ENCODE measurements around the gene FXYD4.
A peak's percentile ranks its signal among the peaks of the same experiment; 100 is the strongest.

FXYD4 gene

DNA sequence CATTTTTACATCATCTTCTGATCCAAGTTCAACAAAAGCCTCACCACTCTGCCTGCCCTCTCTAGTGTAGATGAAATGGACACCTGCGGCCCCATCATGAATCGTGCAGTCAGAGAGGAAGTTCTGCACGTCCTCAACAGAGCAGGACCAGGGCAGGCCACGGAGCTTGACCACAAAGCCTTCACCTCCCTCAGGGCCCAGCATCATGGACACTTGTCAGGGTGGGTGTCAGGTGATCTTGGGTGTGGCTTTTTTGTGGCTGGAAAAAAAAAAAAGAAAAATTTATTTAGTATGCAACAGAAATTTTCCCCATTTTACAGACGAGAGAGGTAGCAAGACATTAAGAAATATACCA is 16.2 kb downstream of the FXYD4 start:
- Histone ChIP-seq H3K4me2 (ENCODE audit: insufficient read depth, low read length, poor library complexity, severe bottlenecking) (no peak overlapping the region), H3K14ac (ENCODE audit: low read length) (no peak overlapping the region), H2AK5ac (ENCODE audit: low read depth, low read length) (no peak overlapping the region), H3K27me3 (ENCODE audit: control insufficient read depth in 3 of 3, insufficient read depth in 3 of 3, low read depth in 1 of 3, low read length in 3 of 3) (no peaks in the 10 kb centered on the region), H4K8ac (ENCODE audit: low read depth, low read length) (no peak overlapping the region), H2BK120ac (ENCODE audit: low read depth, low read length) (no peak overlapping the region), H3K18ac (ENCODE audit: low read length) (no peak overlapping the region), H2AFZ (ENCODE audit: low read length) (no peak overlapping the region), H2BK5ac (ENCODE audit: low read length) (no peak overlapping the region), H3K4ac (ENCODE audit: low read length) (no peak overlapping the region), H3K27ac (replicated peaks; ENCODE audit: low read length) (no peak overlapping the region), H2BK15ac (ENCODE audit: low read length) (no peak overlapping the region), H3K4me1 (ENCODE audit: control insufficient read depth in 2 of 2, insufficient read depth in 1 of 2, low read depth in 1 of 2, low read length in 2 of 2) (no peaks in the 10 kb centered on the region), H3K79me1 (ENCODE audit: low read depth, low read length) (peaks cover 9% of the 10 kb centered on the region), H2BK12ac (ENCODE audit: low read length) (no peak overlapping the region), H4K91ac (ENCODE audit: low read depth, low read length, poor library complexity) (no peak overlapping the region), H3K36me3 (replicated peaks in 1 of 2; ENCODE audit: control insufficient read depth in 2 of 2, insufficient read depth in 2 of 2, low read length in 2 of 2) (peaks cover 36 to 82% of the 10 kb centered on the region in 2 donors), H3K9ac (ENCODE audit: low read depth, low read length, poor library complexity) (no peak overlapping the region), H3K4me3 (ENCODE audit: low read length in 2 of 2) (no peak overlapping the region), H3K23ac (ENCODE audit: low read depth, low read length, poor library complexity) (peak overlapping the region; percentile 50), H3K9me3 (replicated peaks in 1 of 2; ENCODE audit: control insufficient read depth in 2 of 2, insufficient read depth in 1 of 2, low read depth in 1 of 2, low read length in 2 of 2) (no peaks in the 10 kb centered on the region)
- WGBS, 2 donors (ENCODE audit: extremely low coverage in 2 of 2, insufficient read length in 2 of 2, insufficient replicate concordance in 1 of 2) = no CpG with 5 or more reads among the region's 5 CpGs
- no peak for DNase-seq (ENCODE audit: low spot score)

GRCh38 chr10:43389867-43390266 is 18.4 kb downstream of the FXYD4 start:
- no CpG with 5 or more reads among the region's 3 CpGs for WGBS, 2 donors (ENCODE audit: extremely low coverage in 2 of 2, insufficient read length in 2 of 2, insufficient replicate concordance in 1 of 2)
- H3K23ac ChIP-seq (ENCODE audit: low read depth, low read length, poor library complexity) = no peak overlapping the region
- no peak overlapping the region for H3K18ac ChIP-seq (ENCODE audit: low read length)
- no peaks in the 10 kb centered on the region for H3K9me3 ChIP-seq (replicated peaks in 1 of 2; ENCODE audit: control insufficient read depth in 2 of 2, insufficient read depth in 1 of 2, low read depth in 1 of 2, low read length in 2 of 2)
- H3K14ac ChIP-seq (ENCODE audit: low read length) = no peak overlapping the region
- H2BK15ac ChIP-seq (ENCODE audit: low read length) = no peak overlapping the region
- H3K4me3 ChIP-seq (ENCODE audit: low read length in 2 of 2) = no peak overlapping the region
- H3K4me2 ChIP-seq (ENCODE audit: insufficient read depth, low read length, poor library complexity, severe bottlenecking) = no peak overlapping the region
- H4K91ac ChIP-seq (ENCODE audit: low read depth, low read length, poor library complexity) = no peak overlapping the region
- H3K27me3 ChIP-seq (ENCODE audit: control insufficient read depth in 3 of 3, insufficient read depth in 3 of 3, low read depth in 1 of 3, low read length in 3 of 3) = no peaks in the 10 kb centered on the region
- H2AFZ ChIP-seq (ENCODE audit: low read length) = no peak overlapping the region
- no peak for DNase-seq (ENCODE audit: low spot score)
- H3K4ac ChIP-seq (ENCODE audit: low read length) = no peak overlapping the region
- no peak overlapping the region for H2BK12ac ChIP-seq (ENCODE audit: low read length)
- H2BK5ac ChIP-seq (ENCODE audit: low read length) = no peak overlapping the region
- no peak overlapping the region for H3K27ac ChIP-seq (replicated peaks; ENCODE audit: low read length)
- H4K8ac ChIP-seq (ENCODE audit: low read depth, low read length) = no peak overlapping the region
- peaks cover 0 to 1% of the 10 kb centered on the region in 2 donors for H3K4me1 ChIP-seq (ENCODE audit: control insufficient read depth in 2 of 2, insufficient read depth in 1 of 2, low read depth in 1 of 2, low read length in 2 of 2)
- no peak overlapping the region for H2AK5ac ChIP-seq (ENCODE audit: low read depth, low read length)
- H3K36me3 ChIP-seq (replicated peaks in 1 of 2; ENCODE audit: control insufficient read depth in 2 of 2, insufficient read depth in 2 of 2, low read length in 2 of 2) = peaks cover 43 to 100% of the 10 kb centered on the region in 2 donors
- H3K9ac ChIP-seq (ENCODE audit: low read depth, low read length, poor library complexity) = no peak overlapping the region
- no peak overlapping the region for H2BK120ac ChIP-seq (ENCODE audit: low read depth, low read length)
- peaks cover 9% of the 10 kb centered on the region for H3K79me1 ChIP-seq (ENCODE audit: low read depth, low read length)

- no peak overlapping the region for H2BK5ac ChIP-seq (ENCODE audit: low read length)
- no peak overlapping the region for H3K9ac ChIP-seq (ENCODE audit: low read depth, low read length, poor library complexity)
- peaks cover 9% of the 10 kb centered on the region for H3K79me1 ChIP-seq (ENCODE audit: low read depth, low read length)
- H2BK120ac ChIP-seq (ENCODE audit: low read depth, low read length) = no peak overlapping the region
- H3K9me3 ChIP-seq (replicated peaks in 1 of 2; ENCODE audit: control insufficient read depth in 2 of 2, insufficient read depth in 1 of 2, low read depth in 1 of 2, low read length in 2 of 2) = no peaks in the 10 kb centered on the region
- H3K4me3 ChIP-seq (ENCODE audit: low read length in 2 of 2) = no peak overlapping the region
- no peaks in the 10 kb centered on the region for H3K27me3 ChIP-seq (ENCODE audit: control insufficient read depth in 3 of 3, insufficient read depth in 3 of 3, low read depth in 1 of 3, low read length in 3 of 3)
- no peak overlapping the region for H3K18ac ChIP-seq (ENCODE audit: low read length)
- no peak overlapping the region for H2AK5ac ChIP-seq (ENCODE audit: low read depth, low read length)
- no peak overlapping the region for H2BK12ac ChIP-seq (ENCODE audit: low read length)
- WGBS, 2 donors (ENCODE audit: extremely low coverage in 2 of 2, insufficient read length in 2 of 2, insufficient replicate concordance in 1 of 2) = no CpG with 5 or more reads among the region's 5 CpGs
- no peak overlapping the region for H3K14ac ChIP-seq (ENCODE audit: low read length)
- no peak overlapping the region for H2BK15ac ChIP-seq (ENCODE audit: low read length)
- peaks cover 3 to 6% of the 10 kb centered on the region in 2 donors for H3K4me1 ChIP-seq (ENCODE audit: control insufficient read depth in 2 of 2, insufficient read depth in 1 of 2, low read depth in 1 of 2, low read length in 2 of 2)
- no peak overlapping the region for H3K27ac ChIP-seq (replicated peaks; ENCODE audit: low read length)
- peaks cover 43 to 100% of the 10 kb centered on the region in 2 donors for H3K36me3 ChIP-seq (replicated peaks in 1 of 2; ENCODE audit: control insufficient read depth in 2 of 2, insufficient read depth in 2 of 2, low read length in 2 of 2)
- no peak overlapping the region for H3K23ac ChIP-seq (ENCODE audit: low read depth, low read length, poor library complexity)
- no peak overlapping the region for H4K91ac ChIP-seq (ENCODE audit: low read depth, low read length, poor library complexity)
- no peak overlapping the region for H2AFZ ChIP-seq (ENCODE audit: low read length)
- H4K8ac ChIP-seq (ENCODE audit: low read depth, low read length) = no peak overlapping the region
- no peak overlapping the region for H3K4me2 ChIP-seq (ENCODE audit: insufficient read depth, low read length, poor library complexity, severe bottlenecking)
- DNase-seq (ENCODE audit: low spot score) = no peak
- H3K4ac ChIP-seq (ENCODE audit: low read length) = no peak overlapping the region
Measured at GRCh38 chr10:43390333-43390732, 18.9 kb downstream of the FXYD4 start.

- Histone ChIP-seq H3K4me1 (ENCODE audit: control insufficient read depth in 2 of 2, insufficient read depth in 1 of 2, low read depth in 1 of 2, low read length in 2 of 2) (peaks cover 6 to 8% of the 10 kb centered on the region in 2 donors), H3K18ac (ENCODE audit: low read length) (no peak overlapping the region), H3K36me3 (replicated peaks in 1 of 2; ENCODE audit: control insufficient read depth in 2 of 2, insufficient read depth in 2 of 2, low read length in 2 of 2) (peaks cover 41 to 100% of the 10 kb centered on the region in 2 donors), H3K4me2 (ENCODE audit: insufficient read depth, low read length, poor library complexity, severe bottlenecking) (no peak overlapping the region), H3K4me3 (ENCODE audit: low read length in 2 of 2) (no peak overlapping the region), H2BK12ac (ENCODE audit: low read length) (no peak overlapping the region), H3K4ac (ENCODE audit: low read length) (no peak overlapping the region), H3K23ac (ENCODE audit: low read depth, low read length, poor library complexity) (no peak overlapping the region), H3K79me1 (ENCODE audit: low read depth, low read length) (peaks cover 11% of the 10 kb centered on the region), H2BK15ac (ENCODE audit: low read length) (no peak overlapping the region), H4K8ac (ENCODE audit: low read depth, low read length) (no peak overlapping the region), H4K91ac (ENCODE audit: low read depth, low read length, poor library complexity) (no peak overlapping the region), H3K14ac (ENCODE audit: low read length) (no peak overlapping the region), H3K9me3 (replicated peaks in 1 of 2; ENCODE audit: control insufficient read depth in 2 of 2, insufficient read depth in 1 of 2, low read depth in 1 of 2, low read length in 2 of 2) (no peaks in the 10 kb centered on the region), H3K9ac (ENCODE audit: low read depth, low read length, poor library complexity) (no peak overlapping the region), H3K27me3 (ENCODE audit: control insufficient read depth in 3 of 3, insufficient read depth in 3 of 3, low read depth in 1 of 3, low read length in 3 of 3) (no peaks in the 10 kb centered on the region), H3K27ac (replicated peaks; ENCODE audit: low read length) (no peak overlapping the region), H2BK120ac (ENCODE audit: low read depth, low read length) (no peak overlapping the region), H2AFZ (ENCODE audit: low read length) (no peak overlapping the region), H2BK5ac (ENCODE audit: low read length) (no peak overlapping the region), H2AK5ac (ENCODE audit: low read depth, low read length) (no peak overlapping the region)
- DNase-seq (ENCODE audit: low spot score) = no peak
- WGBS, 2 donors (ENCODE audit: extremely low coverage in 2 of 2, insufficient read length in 2 of 2, insufficient replicate concordance in 1 of 2) = no CpG with 5 or more reads among the region's 7 CpGs
Measured at GRCh38 chr10:43390759-43391158, 19.3 kb downstream of the FXYD4 start.
